Measurements from ENCODE around the gene SLC9A9. TPM values are rescaled to one million over a fixed set of nuclear protein-coding genes. Genes with fewer than 3 reads are reported as not detected.

The SLC9A9 gene
- total RNA-seq, 2 experiments from 2014 or later = 12.2 TPM

- Histone ChIP-seq H3K27ac (ENCODE audit: low read depth in 1 of 2, low read length in 2 of 2) (no peak overlapping the region), H3K27me3 (ENCODE audit: control insufficient read depth in 1 of 2, insufficient read depth in 2 of 2, low read length in 2 of 2) (no peaks in the 10 kb centered on the region), H3K36me3 (ENCODE audit: insufficient read depth, low read length) (no peaks in the 10 kb centered on the region), H3K4me3 (ENCODE audit: low read length) (no peak overlapping the region), H3K4me1 (ENCODE audit: insufficient read depth, low read length) (no peaks in the 10 kb centered on the region), H3K9me3 (ENCODE audit: control insufficient read depth in 1 of 2, insufficient read depth in 1 of 2, low read length in 2 of 2) (peaks cover 0 to 8% of the 10 kb centered on the region in 2 experiments)
- peaks cover 2% of the 10 kb centered on the region for H3K9me3 Mint-ChIP-seq
- CTCF ChIA-PET = no interaction called here
- no peak overlapping the region for H3K27ac Mint-ChIP-seq
- intact Hi-C loops (cut with DNase I, micrococcal nuclease) = no loop called here
- DNase-seq = no peak
- TF ChIP-seq, protein P1, sequence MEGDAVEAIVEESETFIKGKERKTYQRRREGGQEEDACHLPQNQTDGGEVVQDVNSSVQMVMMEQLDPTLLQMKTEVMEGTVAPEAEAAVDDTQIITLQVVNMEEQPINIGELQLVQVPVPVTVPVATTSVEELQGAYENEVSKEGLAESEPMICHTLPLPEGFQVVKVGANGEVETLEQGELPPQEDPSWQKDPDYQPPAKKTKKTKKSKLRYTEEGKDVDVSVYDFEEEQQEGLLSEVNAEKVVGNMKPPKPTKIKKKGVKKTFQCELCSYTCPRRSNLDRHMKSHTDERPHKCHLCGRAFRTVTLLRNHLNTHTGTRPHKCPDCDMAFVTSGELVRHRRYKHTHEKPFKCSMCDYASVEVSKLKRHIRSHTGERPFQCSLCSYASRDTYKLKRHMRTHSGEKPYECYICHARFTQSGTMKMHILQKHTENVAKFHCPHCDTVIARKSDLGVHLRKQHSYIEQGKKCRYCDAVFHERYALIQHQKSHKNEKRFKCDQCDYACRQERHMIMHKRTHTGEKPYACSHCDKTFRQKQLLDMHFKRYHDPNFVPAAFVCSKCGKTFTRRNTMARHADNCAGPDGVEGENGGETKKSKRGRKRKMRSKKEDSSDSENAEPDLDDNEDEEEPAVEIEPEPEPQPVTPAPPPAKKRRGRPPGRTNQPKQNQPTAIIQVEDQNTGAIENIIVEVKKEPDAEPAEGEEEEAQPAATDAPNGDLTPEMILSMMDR (IDR thresholded peaks at IDR 0.05) = no peak
- POLR2A ChIA-PET = no interaction called here
- no peak overlapping the region for H3K4me3 Mint-ChIP-seq
- no peaks in the 10 kb centered on the region for H3K36me3 Mint-ChIP-seq (ENCODE audit: low read depth)
- no peak for ATAC-seq (ENCODE audit: poor library complexity)
- no peaks in the 10 kb centered on the region for H3K27me3 Mint-ChIP-seq
- peaks cover 10% of the 10 kb centered on the region for H3K4me1 Mint-ChIP-seq (ENCODE audit: low read depth)
These were observed 609.2 kb downstream of the SLC9A9 start for GRCh38 chr3:143239031-143239430.

GRCh38 chr3:143237077-143237627 lies 611.1 kb downstream of the SLC9A9 start:
- POLR2A ChIA-PET = no interaction called here
- Histone ChIP-seq H3K36me3 (ENCODE audit: insufficient read depth, low read length) (no peaks in the 10 kb centered on the region), H3K27me3 (ENCODE audit: control insufficient read depth in 1 of 2, insufficient read depth in 2 of 2, low read length in 2 of 2) (no peaks in the 10 kb centered on the region), H3K4me1 (ENCODE audit: insufficient read depth, low read length) (no peaks in the 10 kb centered on the region), H3K27ac (ENCODE audit: low read depth in 1 of 2, low read length in 2 of 2) (no peak overlapping the region), H3K9me3 (ENCODE audit: control insufficient read depth in 1 of 2, insufficient read depth in 1 of 2, low read length in 2 of 2) (peaks cover 0 to 8% of the 10 kb centered on the region in 2 experiments), H3K4me3 (ENCODE audit: low read length) (no peak overlapping the region)
- H3K9me3 Mint-ChIP-seq = peaks cover 2% of the 10 kb centered on the region
- H3K27ac Mint-ChIP-seq = no peak overlapping the region
- CTCF ChIA-PET = interaction anchor here (0.7 kb wide), 1 partner anchor 32 kb away, joined by 4 read pairs; no protein-coding TSS in a partner anchor
- no peak for DNase-seq
- TF ChIP-seq, protein P1 (IDR thresholded peaks at IDR 0.05) = no peak
- H3K4me1 Mint-ChIP-seq (ENCODE audit: low read depth) = peaks cover 10% of the 10 kb centered on the region
- intact Hi-C loops (cut with DNase I, micrococcal nuclease) = no loop called here
- no peaks in the 10 kb centered on the region for H3K27me3 Mint-ChIP-seq
- no peak overlapping the region for H3K4me3 Mint-ChIP-seq
- ATAC-seq (ENCODE audit: poor library complexity) = no peak
- H3K36me3 Mint-ChIP-seq (ENCODE audit: low read depth) = no peaks in the 10 kb centered on the region

DNA sequence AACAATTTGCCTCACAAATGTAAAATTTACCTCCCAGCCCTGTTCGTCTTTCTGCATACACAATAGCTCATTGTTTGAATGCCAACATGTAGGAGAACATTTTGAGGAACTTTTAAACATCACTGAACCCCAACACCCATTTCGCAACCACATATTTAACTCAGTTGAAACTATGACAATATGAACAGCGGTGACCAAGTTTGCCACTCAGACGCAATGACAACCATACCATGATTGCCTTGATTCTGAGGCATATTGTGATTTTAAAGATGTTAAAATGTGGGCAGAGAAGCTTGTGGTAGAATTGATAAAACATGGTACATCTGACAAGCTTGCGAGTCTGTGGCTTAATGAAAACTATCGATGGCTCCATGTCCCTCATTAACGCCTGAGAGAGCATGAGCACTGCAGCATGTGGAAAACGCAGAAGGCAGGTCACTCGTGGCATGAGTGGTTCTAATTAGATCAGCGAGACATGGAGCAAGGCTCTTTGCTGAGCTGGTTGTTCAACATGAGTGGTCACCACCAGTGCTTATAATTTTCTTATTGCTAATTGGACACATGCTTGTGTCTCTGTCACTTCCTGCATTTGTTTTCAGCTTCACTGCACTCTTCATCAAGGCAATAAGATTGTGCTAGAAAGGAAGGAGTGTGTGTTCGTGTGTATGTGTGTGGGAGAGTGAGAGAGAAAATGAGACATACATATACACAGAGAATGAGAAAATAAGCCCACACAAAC lies 611.9 kb downstream of the SLC9A9 start:
- no peak for DNase-seq
- Mint-ChIP-seq H3K27me3 (no peaks in the 10 kb centered on the region), H3K27ac (no peak overlapping the region), H3K9me3 (peaks cover 2% of the 10 kb centered on the region), H3K36me3 (ENCODE audit: low read depth) (no peaks in the 10 kb centered on the region), H3K4me3 (no peak overlapping the region), H3K4me1 (ENCODE audit: low read depth) (peaks cover 10% of the 10 kb centered on the region)
- intact Hi-C loops (cut with DNase I, micrococcal nuclease) = no loop called here
- Histone ChIP-seq H3K27me3 (ENCODE audit: control insufficient read depth in 1 of 2, insufficient read depth in 2 of 2, low read length in 2 of 2) (no peaks in the 10 kb centered on the region), H3K4me3 (ENCODE audit: low read length) (no peak overlapping the region), H3K36me3 (ENCODE audit: insufficient read depth, low read length) (no peaks in the 10 kb centered on the region), H3K4me1 (ENCODE audit: insufficient read depth, low read length) (no peaks in the 10 kb centered on the region), H3K9me3 (ENCODE audit: control insufficient read depth in 1 of 2, insufficient read depth in 1 of 2, low read length in 2 of 2) (peaks cover 0 to 8% of the 10 kb centered on the region in 2 experiments), H3K27ac (ENCODE audit: low read depth in 1 of 2, low read length in 2 of 2) (no peak overlapping the region)
- ChIA-PET CTCF (interaction anchor here (0.7 kb wide), 1 partner anchor 31 kb away, joined by 4 read pairs; no protein-coding TSS in a partner anchor), POLR2A (no interaction called here)
- ATAC-seq (ENCODE audit: poor library complexity) = no peak
- TF ChIP-seq, protein P1 (IDR thresholded peaks at IDR 0.05) = no peak

Measured in CD4-positive, alpha-beta T cell (primary cell).